Spleen (tissue), 7 donors: ENCODE data around the gene ACOX3.

Source experiments
- CTCF ChIP-seq, 11 experiments: fragments of 200-600 bp in 7 of 11; fragments of 450-650 bp in 4 of 11; sonication (generic) in 4 of 11; IDR thresholded peaks in 8 of 11; conservative IDR thresholded peaks in 3 of 11; 1 replicate in 7 of 11; 2 replicates in 4 of 11; pipeline versions ENCODE4 v1.4.0 to v1.8.0; 2016 to 2021; ENCODE audit warnings: antibody characterized with exemption in 11 of 11, inconsistent platforms in 4 of 11, mild to moderate bottlenecking in 1 of 11
- POLR2A ChIP-seq, 3 donors: fragments of 450-650 bp; IDR thresholded peaks; one replicate each; pipeline ENCODE4 v1.5.1; 2017; ENCODE audit warnings: antibody characterized with exemption in 3 of 3, mild to moderate bottlenecking in 1 of 3
- donor health status: DM: no; HTN: no; CAD: no; lungs with moderate emphysema.
- donor health status: DM: no; HTN: no; CAD: no.
- donor health status: DM: no; HTN: no; CAD: no.

GRCh38 chr4:8386731-8387130 is 53.8 kb downstream of the ACOX3 start:
- TF ChIP-seq CTCF (IDR thresholded peaks at IDR 0.05 in 8 of 11, conservative IDR thresholded peaks at IDR 0.05 in 3 of 11): no peak
- no peak for TF ChIP-seq POLR2A (IDR thresholded peaks at IDR 0.05)
